ENCODE measurements around the gene TOX4.
"Not testable (repeated sequence)": the region's sequence is repeated elsewhere in the genome, so short reads cannot be mapped to it uniquely, and the experiment has no call there.

The TOX4 gene

GRCh38 chr14:21476925-21477681 lies at the start of gene TOX4, which contains the start of gene RAB2B:
TSS of gene TOX4 (plus strand) at chr14:21477195. CDS start at chr14:21477279, 84 bp downstream.
TSS of gene RAB2B (minus strand) at chr14:21476959. CDS start at chr14:21476872, 87 bp downstream.
- Mint-ChIP-seq H3K4me1 (ENCODE audit: low read depth) (peaks cover 27% of the 10 kb centered on the region), H3K36me3 (ENCODE audit: low read depth) (peaks cover 59% of the 10 kb centered on the region)

GRCh38 chr14:21428930-21429329 lies 48.1 kb upstream of the TOX4 start:
- Mint-ChIP-seq H3K27ac (no peak overlapping the region), H3K36me3 (ENCODE audit: low read depth) (peaks cover 91% of the 10 kb centered on the region), H3K9me3 (no peaks in the 10 kb centered on the region), H3K4me1 (ENCODE audit: low read depth) (peaks cover 11% of the 10 kb centered on the region), H3K27me3 (no peaks in the 10 kb centered on the region), H3K4me3 (no peak overlapping the region)
- intact Hi-C loops (cut with micrococcal nuclease), result no loop called here

More at GRCh38 chr14:21476925-21477681, at the start of gene TOX4, which contains the start of gene RAB2B:
- no peaks in the 10 kb centered on the region for H3K27me3 Mint-ChIP-seq
- H3K9me3 Mint-ChIP-seq, result no peaks in the 10 kb centered on the region
- H3K4me3 Mint-ChIP-seq, result peak within 1 kb of the TSS; percentile 100
- intact Hi-C loops (cut with micrococcal nuclease), result loop anchor here (1.0 to 2.0 kb wide), 3 partner anchors 21 to 40 kb away; partner anchors contain the start of genes CHD8 and METTL3
- H3K27ac Mint-ChIP-seq, result peak within 1 kb of the TSS; percentile 99

GRCh38 chr14:21431126-21431525 lies 45.9 kb upstream of the TOX4 start:
- no peaks in the 10 kb centered on the region for H3K9me3 Mint-ChIP-seq
- no peak overlapping the region for H3K4me3 Mint-ChIP-seq
- H3K27ac Mint-ChIP-seq, result no peak overlapping the region
- H3K4me1 Mint-ChIP-seq (ENCODE audit: low read depth), result peaks cover 30% of the 10 kb centered on the region
- no peaks in the 10 kb centered on the region for H3K27me3 Mint-ChIP-seq
- intact Hi-C loops (cut with micrococcal nuclease), result no loop called here
- peaks cover 87% of the 10 kb centered on the region for H3K36me3 Mint-ChIP-seq (ENCODE audit: low read depth)

DNA sequence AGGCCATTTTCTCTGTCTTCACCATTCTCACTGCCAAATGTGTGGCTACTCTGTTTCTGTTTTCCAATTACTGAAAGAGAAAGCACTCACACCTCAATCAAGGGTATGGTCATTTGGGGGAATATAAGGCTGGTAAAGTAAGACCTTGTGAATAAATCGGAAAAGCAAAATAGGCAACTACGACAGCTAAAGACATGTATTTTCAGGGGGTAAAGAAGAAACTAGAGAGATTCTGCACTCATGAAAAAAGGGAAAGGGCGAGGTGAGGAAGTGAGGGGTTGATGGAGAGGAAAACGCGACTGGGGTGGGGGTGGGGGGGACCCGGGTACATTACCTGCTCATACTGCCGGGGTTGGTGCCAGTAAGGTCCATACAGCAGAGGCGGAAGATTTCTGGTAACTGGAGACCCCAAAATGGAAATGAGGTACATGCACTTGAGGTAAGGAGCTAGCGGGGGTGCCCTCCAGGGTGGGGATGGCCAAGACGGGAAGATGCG lies 40.4 kb upstream of the TOX4 start:
- H3K27ac Mint-ChIP-seq, result peak overlapping the region; percentile 89
- peaks cover 65% of the 10 kb centered on the region for H3K4me1 Mint-ChIP-seq (ENCODE audit: low read depth)
- no peaks in the 10 kb centered on the region for H3K9me3 Mint-ChIP-seq
- intact Hi-C loops (cut with micrococcal nuclease), result loop anchor here (1.0 to 2.0 kb wide), 3 partner anchors 20 to 75 kb away; partner anchors contain the start of genes CHD8, METTL3, RAB2B and TOX4
- no peaks in the 10 kb centered on the region for H3K27me3 Mint-ChIP-seq
- peak overlapping the region; percentile 91 for H3K4me3 Mint-ChIP-seq
- peaks cover 53% of the 10 kb centered on the region for H3K36me3 Mint-ChIP-seq (ENCODE audit: low read depth)

- Mint-ChIP-seq H3K4me3 (peak overlapping the region; percentile 91), H3K27me3 (no peaks in the 10 kb centered on the region), H3K27ac (peak overlapping the region; percentile 89), H3K36me3 (ENCODE audit: low read depth) (peaks cover 50% of the 10 kb centered on the region), H3K9me3 (no peaks in the 10 kb centered on the region), H3K4me1 (ENCODE audit: low read depth) (peaks cover 69% of the 10 kb centered on the region)
- intact Hi-C loops (cut with micrococcal nuclease), result loop anchor here (1.0 to 2.0 kb wide), 3 partner anchors 19 to 74 kb away; partner anchors contain the start of genes CHD8, METTL3, RAB2B and TOX4
Observed at GRCh38 chr14:21437063-21437901, 39.7 kb upstream of the TOX4 start.

GRCh38 chr14:21440859-21441258 lies 36.1 kb upstream of the TOX4 start:
- Mint-ChIP-seq H3K27ac (peak overlapping the region; percentile 75), H3K27me3 (no peaks in the 10 kb centered on the region), H3K4me3 (no peak overlapping the region), H3K36me3 (ENCODE audit: low read depth) (peaks cover 28% of the 10 kb centered on the region), H3K9me3 (no peaks in the 10 kb centered on the region), H3K4me1 (ENCODE audit: low read depth) (peaks cover 50% of the 10 kb centered on the region)
- intact Hi-C loops (cut with micrococcal nuclease), result no loop called here

GRCh38 chr14:21442657-21443056 lies 34.3 kb upstream of the TOX4 start:
- H3K27me3 Mint-ChIP-seq; H3K27ac Mint-ChIP-seq; H3K9me3 Mint-ChIP-seq; H3K4me3 Mint-ChIP-seq; intact Hi-C loops (cut with micrococcal nuclease): not testable (repeated sequence)
- Mint-ChIP-seq H3K4me1 (ENCODE audit: low read depth) (peaks cover 36% of the 10 kb centered on the region), H3K36me3 (ENCODE audit: low read depth) (peaks cover 21% of the 10 kb centered on the region)

GRCh38 chr14:21449899-21450216 lies 27.1 kb upstream of the TOX4 start:
- Mint-ChIP-seq H3K36me3 (ENCODE audit: low read depth) (peaks cover 34% of the 10 kb centered on the region), H3K4me1 (ENCODE audit: low read depth) (peaks cover 32% of the 10 kb centered on the region), H3K27me3 (no peaks in the 10 kb centered on the region), H3K27ac (no peak overlapping the region), H3K9me3 (no peaks in the 10 kb centered on the region), H3K4me3 (no peak overlapping the region)
- intact Hi-C loops (cut with micrococcal nuclease), result no loop called here

- Mint-ChIP-seq H3K9me3 (no peaks in the 10 kb centered on the region), H3K27me3 (no peaks in the 10 kb centered on the region)
Observed at GRCh38 chr14:21454843-21455544, 22.0 kb upstream of the TOX4 start.

GRCh38 chr14:21455592-21455911 lies 21.4 kb upstream of the TOX4 start:
- peak overlapping the region; percentile 97 for H3K27ac Mint-ChIP-seq
- intact Hi-C loops (cut with micrococcal nuclease), result no loop called here
- H3K27me3 Mint-ChIP-seq, result no peaks in the 10 kb centered on the region
- peaks cover 25% of the 10 kb centered on the region for H3K4me1 Mint-ChIP-seq (ENCODE audit: low read depth)
- no peaks in the 10 kb centered on the region for H3K9me3 Mint-ChIP-seq
- peak overlapping the region; percentile 90 for H3K4me3 Mint-ChIP-seq
- peaks cover 46% of the 10 kb centered on the region for H3K36me3 Mint-ChIP-seq (ENCODE audit: low read depth)

More at GRCh38 chr14:21454843-21455544, 22.0 kb upstream of the TOX4 start:
- peak overlapping the region; percentile 97 for H3K27ac Mint-ChIP-seq
- H3K4me3 Mint-ChIP-seq, result peak overlapping the region; percentile 90
- H3K4me1 Mint-ChIP-seq (ENCODE audit: low read depth), result peaks cover 31% of the 10 kb centered on the region
- intact Hi-C loops (cut with micrococcal nuclease), result no loop called here
- H3K36me3 Mint-ChIP-seq (ENCODE audit: low read depth), result peaks cover 41% of the 10 kb centered on the region

- H3K27me3 Mint-ChIP-seq, result no peaks in the 10 kb centered on the region
- peak within 1 kb of the TSS; percentile 97 for H3K27ac Mint-ChIP-seq
- intact Hi-C loops (cut with micrococcal nuclease), result loop anchor here (1.0 kb wide), 3 partner anchors 19 to 72 kb away; partner anchors contain the start of genes SUPT16H and TOX4
- H3K4me1 Mint-ChIP-seq (ENCODE audit: low read depth), result peaks cover 24% of the 10 kb centered on the region
- peaks cover 52% of the 10 kb centered on the region for H3K36me3 Mint-ChIP-seq (ENCODE audit: low read depth)
- peak within 1 kb of the TSS; percentile 90 for H3K4me3 Mint-ChIP-seq
- H3K9me3 Mint-ChIP-seq, result no peaks in the 10 kb centered on the region
Observed at GRCh38 chr14:21455912-21456667, 20.9 kb upstream of the TOX4 start, which contains the start of gene CHD8. TSS of gene CHD8 (minus strand) at chr14:21456123. CDS start at chr14:21431643, 24,480 bp downstream.

- intact Hi-C loops (cut with micrococcal nuclease), result no loop called here
- Mint-ChIP-seq H3K9me3 (no peaks in the 10 kb centered on the region), H3K27me3 (no peaks in the 10 kb centered on the region), H3K27ac (no peak overlapping the region), H3K4me3 (no peak overlapping the region), H3K36me3 (ENCODE audit: low read depth) (peaks cover 86% of the 10 kb centered on the region), H3K4me1 (ENCODE audit: low read depth) (peaks cover under 1% of the 10 kb centered on the region)
Observed at GRCh38 chr14:21467616-21468015, 9.4 kb upstream of the TOX4 start.

Data from dendritic cell treated with granulocyte-macrophage colony-stimulating factor and Interleukin-4, amounts not matched to agents 40 ng/mL and 50 ng/mL, for 4 days (primary cell).